A673 (cell line): ENCODE data around the gene PRKCH. TPM values are rescaled to one million over a fixed set of nuclear protein-coding genes. Genes with fewer than 3 reads are reported as not detected.

Source experiments
- BruUV-seq: library from RNA; stranded (reverse); fragments of 400-500 nt; replicated peaks from 2 replicates; lab custom pipeline; 2021; lab: Mats Ljungman, UMichigan
- CTCF ChIA-PET: fragments of 300-600 bp; sonication (Branson Sonifier 250); formaldehyde crosslinking; loops from one replicate; lab custom pipeline; 2022; ENCODE audit warnings: antibody characterized with exemption; lab: Charles Lee
- POLR2A ChIA-PET: fragments of 300-600 bp; sonication (Branson Sonifier 250); formaldehyde crosslinking; loops from one replicate; lab custom pipeline; 2022; ENCODE audit warnings: antibody characterized with exemption; ENCODE audit not compliant: low non-redundant PET; lab: Charles Lee
- DNase-seq: peaks from one replicate; pipeline ENCODE4 v3.0.0-alpha.2; 2015; ENCODE audit warnings: low spot score
- H3K27ac ChIP-seq: fragments of 200-600 bp; sonication (generic); 2 replicates; pipeline ENCODE4 v1.5.1; 2016; ENCODE audit warnings: mixed run types, low read depth, mild to moderate bottlenecking, mixed read lengths, antibody characterized with exemption, low read length; ENCODE audit not compliant: poor library complexity, severe bottlenecking
- H3K27me3 ChIP-seq: fragments of 200-600 bp; sonication (generic); replicated peaks from 2 replicates; pipeline ENCODE4 v1.6.1; 2017; ENCODE audit warnings: mixed run types, low read depth, mild to moderate bottlenecking, mixed read lengths, antibody characterized with exemption, low read length; ENCODE audit not compliant: insufficient read depth, poor library complexity
- H3K36me3 ChIP-seq: fragments of 200-600 bp; sonication (generic); 2 replicates; pipeline ENCODE4 v1.6.1; 2016; ENCODE audit warnings: mixed run types, mild to moderate bottlenecking, mixed read lengths, antibody characterized with exemption, low read length; ENCODE audit not compliant: insufficient read depth, poor library complexity, severe bottlenecking
- H3K4me1 ChIP-seq: fragments of 200-600 bp; sonication (generic); 2 replicates; pipeline ENCODE4 v1.6.1; 2017; ENCODE audit warnings: mixed run types, mild to moderate bottlenecking, mixed read lengths, antibody characterized with exemption, low read length; ENCODE audit not compliant: insufficient read depth, poor library complexity, severe bottlenecking
- H3K4me3 ChIP-seq: fragments of 200-600 bp; sonication (generic); 2 replicates; pipeline ENCODE4 v1.5.1; 2016; ENCODE audit warnings: low read depth, mixed run types, mild to moderate bottlenecking, mixed read lengths, low read length; ENCODE audit not compliant: poor library complexity, severe bottlenecking
- H3K9me3 ChIP-seq: fragments of 200-600 bp; sonication (generic); 2 replicates; pipeline ENCODE4 v1.6.1; 2016; ENCODE audit warnings: mixed run types, low read depth, mild to moderate bottlenecking, mixed read lengths, antibody characterized with exemption, low read length; ENCODE audit not compliant: poor library complexity, severe bottlenecking
- EZH2 ChIP-seq: fragments of 200-600 bp; sonication (generic); IDR thresholded peaks from 2 replicates; pipeline ENCODE4 v1.6.1; 2017; ENCODE audit warnings: borderline replicate concordance, low read depth, mild to moderate bottlenecking, mixed read lengths, antibody characterized with exemption, low read length; ENCODE audit not compliant: poor library complexity, severe bottlenecking
- intact Hi-C: fragments of 100-400 bp; cut with micrococcal nuclease; formaldehyde crosslinking; loops from one replicate; pipeline ENCODE4 v1.10.0; 2022; ENCODE audit not compliant: unreplicated experiment
- total RNA-seq: library from RNA; stranded (reverse); gene quantifications from 2 replicates; pipeline ENCODE4 v1.2.3, GENCODE V29; 2021
- TF ChIP-seq, protein P1 (sequence below): fragments of 300-800, 200-600 bp; sonication (generic); conservative IDR thresholded peaks from 2 replicates; pipeline ENCODE4 v1.5.1; 2017; ENCODE audit warnings: low read depth, mild to moderate bottlenecking, antibody characterized with exemption, low read length, moderate library complexity, mixed read lengths

The PRKCH gene
- total RNA-seq, 1 experiment from 2014 or later, result 1.8 TPM

GRCh38 chr14:61585598-61586543 is 264.5 kb downstream of the PRKCH start:
- H3K36me3 ChIP-seq, result no peaks in the 10 kb centered on the region
- DNase-seq, result peak; percentile 14
- H3K27me3 ChIP-seq, result no peaks in the 10 kb centered on the region
- intact Hi-C loops, result no loop called here
- H3K27ac ChIP-seq, result no peak overlapping the region
- ChIA-PET CTCF (no interaction called here), POLR2A (interaction anchor here (0.6 kb wide), 1 partner anchor 943 kb away, joined by 4 read pairs; no protein-coding TSS in a partner anchor)
- no peak overlapping the region for H3K4me3 ChIP-seq
- no TSS peak for BruUV-seq
- TF ChIP-seq EZH2, result no peak
- TF ChIP-seq, protein P1, sequence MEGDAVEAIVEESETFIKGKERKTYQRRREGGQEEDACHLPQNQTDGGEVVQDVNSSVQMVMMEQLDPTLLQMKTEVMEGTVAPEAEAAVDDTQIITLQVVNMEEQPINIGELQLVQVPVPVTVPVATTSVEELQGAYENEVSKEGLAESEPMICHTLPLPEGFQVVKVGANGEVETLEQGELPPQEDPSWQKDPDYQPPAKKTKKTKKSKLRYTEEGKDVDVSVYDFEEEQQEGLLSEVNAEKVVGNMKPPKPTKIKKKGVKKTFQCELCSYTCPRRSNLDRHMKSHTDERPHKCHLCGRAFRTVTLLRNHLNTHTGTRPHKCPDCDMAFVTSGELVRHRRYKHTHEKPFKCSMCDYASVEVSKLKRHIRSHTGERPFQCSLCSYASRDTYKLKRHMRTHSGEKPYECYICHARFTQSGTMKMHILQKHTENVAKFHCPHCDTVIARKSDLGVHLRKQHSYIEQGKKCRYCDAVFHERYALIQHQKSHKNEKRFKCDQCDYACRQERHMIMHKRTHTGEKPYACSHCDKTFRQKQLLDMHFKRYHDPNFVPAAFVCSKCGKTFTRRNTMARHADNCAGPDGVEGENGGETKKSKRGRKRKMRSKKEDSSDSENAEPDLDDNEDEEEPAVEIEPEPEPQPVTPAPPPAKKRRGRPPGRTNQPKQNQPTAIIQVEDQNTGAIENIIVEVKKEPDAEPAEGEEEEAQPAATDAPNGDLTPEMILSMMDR, result no peak
- H3K9me3 ChIP-seq, result no peaks in the 10 kb centered on the region
- H3K4me1 ChIP-seq, result peaks cover 8% of the 10 kb centered on the region

DNA sequence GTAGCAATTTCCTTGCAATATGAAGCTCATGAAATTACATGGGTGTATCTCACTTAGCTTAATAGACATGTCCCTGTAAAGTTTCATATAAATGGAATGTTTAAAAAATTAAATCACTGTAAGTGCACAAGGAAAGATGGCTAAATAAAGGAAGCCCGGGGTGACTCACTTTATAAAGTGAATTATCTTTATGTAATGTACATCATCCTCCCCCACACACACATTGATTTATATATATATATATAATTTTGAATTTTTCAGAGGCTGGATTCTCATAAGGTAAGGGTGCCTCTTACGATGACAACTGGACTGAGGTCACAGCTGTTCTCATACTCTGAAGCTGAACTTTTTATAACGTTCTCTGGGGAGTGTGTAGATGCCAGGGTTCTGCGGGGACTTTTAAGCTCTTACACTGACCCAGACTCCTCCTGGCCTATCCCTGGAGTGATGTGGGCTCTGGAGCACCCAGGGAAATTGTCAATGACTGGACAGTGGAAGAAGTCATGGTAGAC is 265.2 kb downstream of the PRKCH start:
- intact Hi-C loops, result no loop called here
- ChIA-PET POLR2A (interaction anchor here (0.6 kb wide), 1 partner anchor 944 kb away, joined by 4 read pairs; no protein-coding TSS in a partner anchor), CTCF (no interaction called here)
- TF ChIP-seq, protein P1, result no peak
- TF ChIP-seq EZH2, result no peak
- DNase-seq, result no peak
- Histone ChIP-seq H3K27me3 (no peaks in the 10 kb centered on the region), H3K4me3 (no peak overlapping the region), H3K27ac (no peak overlapping the region), H3K4me1 (peaks cover 8% of the 10 kb centered on the region), H3K9me3 (no peaks in the 10 kb centered on the region), H3K36me3 (no peaks in the 10 kb centered on the region)
- no TSS peak for BruUV-seq

DNA sequence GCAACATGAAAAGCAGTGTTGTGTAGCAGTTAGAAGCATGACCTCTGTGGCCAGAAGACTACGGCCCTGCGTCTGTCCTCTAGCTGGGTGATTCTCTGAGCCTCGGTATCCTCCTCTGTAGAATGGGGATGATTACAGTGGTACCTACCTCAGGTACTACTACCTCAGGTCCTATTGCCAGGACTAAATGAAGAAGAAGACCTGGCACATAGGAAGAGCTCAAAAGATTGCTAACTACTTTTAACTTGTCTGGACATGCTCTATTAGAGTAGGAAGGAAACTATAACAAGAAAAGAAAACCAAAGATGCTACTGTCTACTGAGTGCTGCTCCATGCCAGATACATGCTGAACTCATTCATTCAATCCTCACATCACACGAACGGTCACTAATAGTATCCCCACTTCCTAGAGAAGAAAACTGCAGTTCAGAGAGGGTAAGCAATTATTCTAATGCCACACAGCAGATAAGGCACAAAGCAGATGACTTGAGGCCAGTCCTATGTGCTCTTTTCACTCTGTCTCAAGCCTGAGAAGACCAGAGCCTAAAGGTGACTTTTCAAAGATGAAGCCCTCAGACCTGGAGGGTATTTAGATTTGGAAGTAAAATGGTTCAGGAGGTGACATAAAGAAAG is 265.8 kb downstream of the PRKCH start:
- no peak for TF ChIP-seq EZH2
- TF ChIP-seq, protein P1, result no peak
- Histone ChIP-seq H3K4me3 (no peak overlapping the region), H3K4me1 (peaks cover 8% of the 10 kb centered on the region), H3K36me3 (no peaks in the 10 kb centered on the region), H3K27ac (no peak overlapping the region), H3K9me3 (no peaks in the 10 kb centered on the region), H3K27me3 (no peaks in the 10 kb centered on the region)
- intact Hi-C loops, result no loop called here
- ChIA-PET POLR2A (no interaction called here), CTCF (no interaction called here)
- BruUV-seq, result no TSS peak
- DNase-seq, result no peak
